Coronary artery (tissue), 2 donors: ENCODE measurements around the gene SCEL.

ENCODE experiments used
- DNase-seq: peaks from one replicate; pipeline ENCODE4 v3.0.0-alpha.2; 2017; ENCODE audit warnings: low spot score
- H3K27ac ChIP-seq, 2 donors: fragments of 200-600 bp; sonication (generic); one replicate each; pipeline ENCODE4 v1.5.1; 2016 to 2019
- H3K4me3 ChIP-seq: fragments of 200-600 bp; sonication (generic); 2 replicates; pipeline ENCODE4 v1.5.1; 2016; ENCODE audit warnings: mild to moderate bottlenecking, moderate library complexity
- TF ChIP-seq, protein P1 (sequence below): fragments of 200-600 bp; sonication (generic); IDR thresholded peaks from one replicate; pipeline ENCODE4 v1.5.1; 2019; ENCODE audit warnings: antibody characterized with exemption

Gene SCEL

DNA sequence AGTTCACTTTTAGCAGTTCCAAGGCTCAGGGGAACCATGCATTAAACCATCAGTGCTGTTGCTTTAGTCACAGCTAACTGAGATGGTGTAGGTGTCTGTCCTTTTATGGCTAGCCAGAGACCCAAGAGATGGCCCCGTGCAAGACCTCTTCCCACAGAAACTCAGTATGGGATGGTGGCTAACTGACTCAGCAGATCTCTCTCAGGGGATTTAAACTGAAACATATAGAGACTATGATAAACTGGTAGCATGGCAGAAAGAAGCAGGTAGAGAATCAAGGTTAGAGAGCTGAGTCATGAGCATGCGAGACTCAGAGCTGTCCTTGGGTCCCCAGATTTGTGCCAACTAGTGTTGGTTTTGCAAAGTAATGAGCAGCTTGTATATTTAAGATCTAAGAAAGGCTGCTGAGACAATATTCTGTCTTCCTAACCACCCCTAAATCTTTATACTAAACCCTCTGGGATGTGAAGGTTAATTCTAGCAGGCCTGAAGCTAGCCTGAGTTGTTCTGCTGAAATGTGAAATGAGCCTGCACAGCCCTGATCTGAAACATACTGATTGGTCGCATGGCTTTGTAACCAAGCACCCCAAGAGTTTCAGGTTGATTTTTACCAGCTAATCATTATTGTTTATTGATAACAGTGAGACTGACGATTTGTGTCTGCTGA is 6.5 kb upstream of the SCEL start:
- TF ChIP-seq, protein P1, sequence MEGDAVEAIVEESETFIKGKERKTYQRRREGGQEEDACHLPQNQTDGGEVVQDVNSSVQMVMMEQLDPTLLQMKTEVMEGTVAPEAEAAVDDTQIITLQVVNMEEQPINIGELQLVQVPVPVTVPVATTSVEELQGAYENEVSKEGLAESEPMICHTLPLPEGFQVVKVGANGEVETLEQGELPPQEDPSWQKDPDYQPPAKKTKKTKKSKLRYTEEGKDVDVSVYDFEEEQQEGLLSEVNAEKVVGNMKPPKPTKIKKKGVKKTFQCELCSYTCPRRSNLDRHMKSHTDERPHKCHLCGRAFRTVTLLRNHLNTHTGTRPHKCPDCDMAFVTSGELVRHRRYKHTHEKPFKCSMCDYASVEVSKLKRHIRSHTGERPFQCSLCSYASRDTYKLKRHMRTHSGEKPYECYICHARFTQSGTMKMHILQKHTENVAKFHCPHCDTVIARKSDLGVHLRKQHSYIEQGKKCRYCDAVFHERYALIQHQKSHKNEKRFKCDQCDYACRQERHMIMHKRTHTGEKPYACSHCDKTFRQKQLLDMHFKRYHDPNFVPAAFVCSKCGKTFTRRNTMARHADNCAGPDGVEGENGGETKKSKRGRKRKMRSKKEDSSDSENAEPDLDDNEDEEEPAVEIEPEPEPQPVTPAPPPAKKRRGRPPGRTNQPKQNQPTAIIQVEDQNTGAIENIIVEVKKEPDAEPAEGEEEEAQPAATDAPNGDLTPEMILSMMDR = no peak
- no peak for DNase-seq
- no peak overlapping the region for H3K27ac ChIP-seq
- H3K4me3 ChIP-seq = no peak overlapping the region

DNA sequence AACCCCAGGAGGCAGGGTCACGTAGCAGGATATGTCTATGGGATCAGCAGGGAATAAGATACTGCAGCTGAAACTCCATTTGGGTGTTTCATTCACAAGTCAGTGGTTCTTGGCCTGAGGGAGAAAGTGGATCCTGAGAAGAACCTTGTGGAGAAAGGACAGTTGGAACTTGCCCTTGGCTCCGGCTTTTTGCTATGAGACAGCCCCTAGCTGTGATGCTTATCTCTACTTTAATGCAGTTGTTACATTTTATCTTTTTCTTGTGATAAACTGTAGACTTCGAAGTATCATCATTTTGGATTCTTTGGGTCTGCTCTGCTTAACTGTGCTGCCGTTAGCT is 6.0 kb upstream of the SCEL start:
- Histone ChIP-seq H3K27ac (no peak overlapping the region), H3K4me3 (no peak overlapping the region)
- no peak for DNase-seq
- TF ChIP-seq, protein P1 = no peak

DNA sequence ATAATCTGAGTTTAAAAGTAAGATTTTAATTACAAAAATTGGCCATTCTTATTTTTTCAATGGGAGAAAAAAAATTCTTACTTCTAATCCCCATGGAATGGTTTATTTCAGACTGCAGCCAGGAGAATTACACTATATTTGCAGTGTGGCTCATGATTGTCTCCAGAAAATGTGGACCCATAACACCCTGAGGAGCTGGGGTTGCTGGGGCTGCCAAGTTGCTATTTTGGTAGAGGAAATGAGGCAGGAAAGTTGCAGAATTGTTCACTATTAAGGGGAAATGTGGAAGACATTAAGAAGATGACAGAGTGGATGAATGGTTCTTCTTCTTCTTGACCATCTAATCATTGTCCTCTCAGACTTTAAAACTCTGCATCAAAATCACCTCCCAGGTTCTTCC is 4.6 kb upstream of the SCEL start:
- Histone ChIP-seq H3K27ac (no peak overlapping the region), H3K4me3 (no peak overlapping the region)
- TF ChIP-seq, protein P1 = no peak
- no peak for DNase-seq

DNA sequence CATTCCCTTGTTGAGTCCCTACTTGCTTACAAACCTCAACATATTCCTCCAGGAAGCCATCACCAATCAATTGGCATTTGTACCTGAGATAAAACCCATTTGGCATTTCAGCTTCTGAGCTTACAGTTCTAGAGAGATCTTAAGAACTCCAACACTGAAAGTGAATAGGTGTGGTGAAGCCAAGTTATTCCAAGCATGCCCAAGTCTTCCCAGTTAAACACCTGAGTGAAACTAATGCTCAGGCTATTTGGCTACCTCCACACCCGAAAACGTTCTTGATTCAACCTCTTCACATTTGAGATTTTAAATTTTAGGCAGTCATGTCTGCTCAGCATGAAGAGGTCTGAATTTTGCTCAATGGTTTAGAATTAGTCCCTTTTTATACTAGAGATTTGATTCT is 2.5 kb upstream of the SCEL start:
- TF ChIP-seq, protein P1 = no peak
- no peak for DNase-seq
- H3K27ac ChIP-seq = no peak overlapping the region
- H3K4me3 ChIP-seq = no peak overlapping the region

DNA sequence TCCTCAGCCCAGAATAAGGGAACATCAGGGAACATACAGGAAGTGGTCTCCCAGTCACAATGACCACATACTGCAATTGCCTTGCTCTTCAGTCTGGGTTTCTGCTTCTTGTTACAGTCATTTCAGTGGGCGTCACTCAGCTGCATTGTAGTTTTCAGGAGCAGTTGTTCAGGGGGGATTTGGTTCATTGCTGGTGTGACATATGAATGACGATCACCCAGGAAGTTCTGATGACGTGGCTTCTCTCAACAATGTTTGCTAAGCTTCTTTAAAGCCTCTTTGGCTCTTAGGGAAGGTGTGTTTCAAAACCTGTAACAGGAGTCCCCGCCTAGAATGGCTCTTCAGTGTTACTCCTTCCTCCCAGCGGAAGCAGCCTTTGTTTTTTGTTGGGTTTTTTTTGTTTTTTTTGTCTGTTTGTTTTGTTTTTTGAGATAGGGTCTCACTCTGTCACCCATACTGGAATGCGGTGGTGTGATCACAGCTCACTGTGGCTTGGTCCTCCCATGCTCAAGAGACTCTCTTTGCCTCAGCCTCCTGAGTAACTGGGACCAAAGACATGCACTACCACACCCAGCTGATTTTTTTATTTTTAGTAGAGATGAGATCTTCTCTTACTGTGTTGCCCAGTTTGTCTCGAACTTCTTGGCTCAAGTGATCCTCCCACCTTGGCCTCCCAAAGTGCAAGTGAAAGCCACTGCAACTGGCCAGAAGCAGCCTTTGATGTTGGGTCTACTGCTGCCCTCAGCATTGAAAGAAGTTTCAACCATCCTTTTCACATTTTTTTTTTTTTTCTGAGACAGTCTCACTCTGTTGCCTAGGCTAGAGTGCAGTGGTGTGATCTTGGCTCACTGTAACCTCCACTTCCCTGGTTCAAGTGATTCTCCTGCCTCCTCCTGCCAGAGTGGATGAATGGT is 1.4 kb upstream of the SCEL start:
- Histone ChIP-seq H3K4me3 (no peak overlapping the region), H3K27ac (no peak overlapping the region)
- TF ChIP-seq, protein P1 = no peak
- DNase-seq = no peak

DNA sequence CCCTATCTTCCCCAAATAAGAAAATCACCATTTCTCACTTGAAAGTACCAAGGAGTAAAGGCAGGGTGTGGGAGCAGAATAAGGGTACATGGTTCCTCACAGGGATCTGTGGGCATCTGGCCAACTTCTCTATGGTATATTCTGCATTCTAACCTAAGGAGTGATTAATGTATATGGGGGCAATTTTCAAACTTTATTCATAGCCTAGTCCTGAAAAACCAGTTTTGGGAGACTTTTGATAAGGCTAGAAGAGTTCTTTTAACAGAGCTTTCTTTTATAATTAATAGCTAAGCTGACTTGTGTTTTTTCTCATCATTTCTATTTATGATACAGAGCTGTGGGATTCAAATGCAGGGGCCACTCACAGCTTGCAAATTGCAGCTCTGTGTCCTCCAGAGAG is 852 bp downstream of the SCEL start:
- Histone ChIP-seq H3K4me3 (no peak overlapping the region), H3K27ac (no peak overlapping the region)
- TF ChIP-seq, protein P1 = no peak
- DNase-seq = no peak
